HG02852 (cell line): ENCODE results near the gene OR4D10.
A peak's percentile ranks its signal among the peaks of the same experiment; 100 is the strongest.
"Not testable (repeated sequence)": the region's sequence is repeated elsewhere in the genome, so short reads cannot be mapped to it uniquely, and the experiment has no call there.

Experiments
- ATAC-seq: cut with Tn5 transposase; IDR thresholded peaks from one replicate; pipeline ENCODE4 v1.9.1; 2021; ENCODE audit warnings: mild to moderate bottlenecking, moderate library complexity; ENCODE audit not compliant: unreplicated experiment

Gene OR4D10

GRCh38 chr11:59473015-59473414 is at the start of gene OR4D10:
OR4D10 (plus strand) TSS chr11:59473315; CDS start chr11:59477430, 4,115 bp downstream.
- ATAC-seq, result no peak

- ATAC-seq, result no peak
Observed at GRCh38 chr11:59423835-59424234, 49.3 kb upstream of the OR4D10 start.

- ATAC-seq, result no peak
Observed at GRCh38 chr11:59425131-59425530, 48.0 kb upstream of the OR4D10 start.

GRCh38 chr11:59426361-59427067 is 46.6 kb upstream of the OR4D10 start, which contains the start of gene OR5A2:
OR5A2 (minus strand) TSS chr11:59426413; CDS start chr11:59422953, 3,460 bp downstream.
- no peak for ATAC-seq

- ATAC-seq, result no peak
Observed at GRCh38 chr11:59427068-59427382, 46.1 kb upstream of the OR4D10 start.

GRCh38 chr11:59429924-59430516 is 43.1 kb upstream of the OR4D10 start:
- ATAC-seq, result peak; percentile 86

GRCh38 chr11:59436169-59436568 is 36.9 kb upstream of the OR4D10 start, which contains the start of gene OR5A1:
OR5A1 (plus strand) TSS chr11:59436469; CDS start chr11:59443169, 6,700 bp downstream.
- ATAC-seq, result no peak

- no peak for ATAC-seq
Observed at GRCh38 chr11:59437770-59438169, 35.3 kb upstream of the OR4D10 start.

- ATAC-seq, result not testable (repeated sequence)
Observed at GRCh38 chr11:59445624-59446023, 27.5 kb upstream of the OR4D10 start.

- no peak for ATAC-seq
Observed at GRCh38 chr11:59448484-59448883, 24.6 kb upstream of the OR4D10 start.

GRCh38 chr11:59456661-59457060 is 16.5 kb upstream of the OR4D10 start, which contains the start of gene OR4D6:
OR4D6 (plus strand) TSS chr11:59456961; CDS start chr11:59456961, 0 bp downstream.
- no peak for ATAC-seq

- ATAC-seq, result no peak
Observed at GRCh38 chr11:59459916-59460315, 13.2 kb upstream of the OR4D10 start.

GRCh38 chr11:59463190-59463641 is 9.9 kb upstream of the OR4D10 start:
- no peak for ATAC-seq

GRCh38 chr11:59475176-59475575 is 2.1 kb downstream of the OR4D10 start:
- no peak for ATAC-seq

- no peak for ATAC-seq
Observed at GRCh38 chr11:59479906-59480305, 6.8 kb downstream of the OR4D10 start.

- ATAC-seq, result no peak
Observed at GRCh38 chr11:59480359-59480758, 7.2 kb downstream of the OR4D10 start.

- no peak for ATAC-seq
Observed at GRCh38 chr11:59501931-59502330, 28.8 kb downstream of the OR4D10 start.

GRCh38 chr11:59503276-59503675 is 30.2 kb downstream of the OR4D10 start, which contains the start of gene OR4D11:
OR4D11 (plus strand) TSS chr11:59503576; CDS start chr11:59503576, 0 bp downstream.
- no peak for ATAC-seq

- no peak for ATAC-seq
Observed at GRCh38 chr11:59510941-59511589, 38.0 kb downstream of the OR4D10 start, which contains the start of gene OR4D9. OR4D9 (plus strand) TSS chr11:59511539; CDS start chr11:59514913, 3,374 bp downstream.

- ATAC-seq, result no peak
Observed at GRCh38 chr11:59511675-59512074, 38.6 kb downstream of the OR4D10 start.

GRCh38 chr11:59520139-59520538 is 47.0 kb downstream of the OR4D10 start:
- ATAC-seq, result not testable (repeated sequence)
